ENCODE data around the gene HMX2.

Gene HMX2

GRCh38 chr10:123143825-123144168 is 4.1 kb upstream of the HMX2 start:
- DNase-seq (ENCODE audit: insufficient read length, low spot score): no peak
- no peak for FAIRE-seq
- TF ChIP-seq, protein P1, sequence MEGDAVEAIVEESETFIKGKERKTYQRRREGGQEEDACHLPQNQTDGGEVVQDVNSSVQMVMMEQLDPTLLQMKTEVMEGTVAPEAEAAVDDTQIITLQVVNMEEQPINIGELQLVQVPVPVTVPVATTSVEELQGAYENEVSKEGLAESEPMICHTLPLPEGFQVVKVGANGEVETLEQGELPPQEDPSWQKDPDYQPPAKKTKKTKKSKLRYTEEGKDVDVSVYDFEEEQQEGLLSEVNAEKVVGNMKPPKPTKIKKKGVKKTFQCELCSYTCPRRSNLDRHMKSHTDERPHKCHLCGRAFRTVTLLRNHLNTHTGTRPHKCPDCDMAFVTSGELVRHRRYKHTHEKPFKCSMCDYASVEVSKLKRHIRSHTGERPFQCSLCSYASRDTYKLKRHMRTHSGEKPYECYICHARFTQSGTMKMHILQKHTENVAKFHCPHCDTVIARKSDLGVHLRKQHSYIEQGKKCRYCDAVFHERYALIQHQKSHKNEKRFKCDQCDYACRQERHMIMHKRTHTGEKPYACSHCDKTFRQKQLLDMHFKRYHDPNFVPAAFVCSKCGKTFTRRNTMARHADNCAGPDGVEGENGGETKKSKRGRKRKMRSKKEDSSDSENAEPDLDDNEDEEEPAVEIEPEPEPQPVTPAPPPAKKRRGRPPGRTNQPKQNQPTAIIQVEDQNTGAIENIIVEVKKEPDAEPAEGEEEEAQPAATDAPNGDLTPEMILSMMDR (IDR thresholded peaks at IDR 0.05; ENCODE audit: insufficient read depth, missing control alignments): no peak

DNA sequence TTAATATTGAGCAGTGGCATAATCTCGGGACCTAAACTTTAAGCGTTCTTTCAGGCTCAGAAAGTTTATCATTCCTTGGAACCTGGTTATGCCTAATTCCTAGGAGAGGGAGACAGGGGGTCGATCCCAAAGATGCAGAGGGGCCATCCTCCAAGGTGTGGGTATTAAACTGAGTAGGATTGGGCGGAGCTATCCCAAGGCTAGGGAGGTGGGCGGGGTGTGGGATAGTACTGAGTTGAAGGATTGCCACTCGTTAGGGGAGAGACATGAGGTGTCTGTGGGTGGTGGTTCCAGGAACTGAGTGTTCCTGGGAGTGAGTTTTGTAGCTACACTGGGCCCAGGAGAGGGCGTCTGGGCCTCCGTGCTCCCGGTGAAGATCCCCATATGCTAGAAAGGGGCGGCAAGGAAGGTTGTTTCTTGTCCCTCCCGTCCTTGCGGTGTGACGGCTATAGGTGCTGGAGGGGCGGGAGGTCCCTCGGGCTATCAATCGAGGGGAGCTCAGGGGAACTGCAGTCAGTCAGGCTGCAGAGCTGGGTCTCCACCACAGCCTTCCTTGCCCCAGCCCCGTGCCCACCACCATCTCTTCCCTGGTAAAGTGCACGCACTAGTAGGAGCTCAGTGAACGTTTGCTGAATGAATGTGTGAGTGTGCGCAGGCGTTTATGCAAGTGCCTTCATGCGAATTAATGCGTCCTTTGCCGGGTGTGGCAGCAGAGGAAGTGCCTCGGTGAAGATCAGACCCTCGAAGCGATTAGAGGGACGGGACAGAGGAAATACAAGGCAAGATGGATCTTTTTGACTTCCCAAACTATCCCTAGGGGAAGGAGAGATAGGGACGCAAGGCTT is 3.0 kb upstream of the HMX2 start:
- DNase-seq (ENCODE audit: insufficient read length, low spot score) (no peak), FAIRE-seq (no peak)
- TF ChIP-seq, protein P1 (IDR thresholded peaks at IDR 0.05; ENCODE audit: insufficient read depth, missing control alignments): no peak

GRCh38 chr10:123145542-123146012 is 2.4 kb upstream of the HMX2 start:
- FAIRE-seq (no peak), DNase-seq (ENCODE audit: insufficient read length, low spot score) (no peak)
- TF ChIP-seq, protein P1 (IDR thresholded peaks at IDR 0.05; ENCODE audit: insufficient read depth, missing control alignments): no peak

DNA sequence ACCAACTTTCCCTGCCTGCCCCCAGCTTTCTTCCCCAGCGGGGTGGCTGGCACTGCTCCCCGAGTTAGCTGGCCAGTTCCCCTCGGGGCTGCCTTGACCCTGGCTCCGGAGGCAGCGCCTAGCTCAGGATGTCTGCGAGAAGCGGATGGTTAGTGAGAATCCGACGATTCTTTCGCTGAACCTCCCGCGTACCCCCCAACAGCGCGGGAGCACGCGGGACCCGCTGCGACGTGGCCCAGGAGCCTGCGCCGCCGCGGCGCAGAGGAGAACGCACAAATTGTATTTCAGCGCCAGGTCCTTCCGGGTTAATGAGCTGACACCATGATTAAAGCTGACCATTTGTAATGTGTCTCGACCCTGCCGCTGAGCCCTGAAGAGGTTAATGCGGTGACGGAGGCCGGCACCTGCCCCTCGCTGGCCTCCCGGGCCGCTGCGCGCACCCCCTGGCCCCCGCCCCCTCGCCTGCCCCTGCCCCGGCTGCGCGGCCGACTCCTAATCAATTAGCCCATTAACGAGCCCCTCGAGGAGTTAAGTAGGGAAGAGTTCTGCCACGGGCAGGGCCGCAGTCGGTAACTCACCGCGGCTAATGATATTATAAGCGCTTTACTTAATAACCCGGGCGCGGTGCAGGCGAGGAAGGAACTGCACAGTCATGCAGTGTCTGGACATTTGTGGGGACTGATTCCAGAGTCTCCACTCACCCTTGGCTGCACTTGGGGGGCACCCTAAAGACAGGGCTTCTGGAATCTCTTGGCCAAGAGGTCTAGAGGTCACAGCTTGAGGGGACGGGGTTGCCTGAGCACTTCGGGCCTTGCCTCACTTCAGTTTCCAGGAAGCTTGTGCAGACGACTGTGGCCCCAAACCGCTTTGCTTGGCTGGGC is 1.7 kb upstream of the HMX2 start:
- DNase-seq (ENCODE audit: insufficient read length, low spot score): no peak
- no peak for FAIRE-seq

GRCh38 chr10:123146894-123147634 is 872 bp upstream of the HMX2 start:
- FAIRE-seq (no peak), DNase-seq (ENCODE audit: insufficient read length, low spot score) (no peak)
- TF ChIP-seq, protein P1 (IDR thresholded peaks at IDR 0.05; ENCODE audit: insufficient read depth, missing control alignments): no peak

More for the DNA sequence above, 1.7 kb upstream of the HMX2 start:
- TF ChIP-seq, protein P1 (IDR thresholded peaks at IDR 0.05; ENCODE audit: insufficient read depth, missing control alignments): no peak

DNA sequence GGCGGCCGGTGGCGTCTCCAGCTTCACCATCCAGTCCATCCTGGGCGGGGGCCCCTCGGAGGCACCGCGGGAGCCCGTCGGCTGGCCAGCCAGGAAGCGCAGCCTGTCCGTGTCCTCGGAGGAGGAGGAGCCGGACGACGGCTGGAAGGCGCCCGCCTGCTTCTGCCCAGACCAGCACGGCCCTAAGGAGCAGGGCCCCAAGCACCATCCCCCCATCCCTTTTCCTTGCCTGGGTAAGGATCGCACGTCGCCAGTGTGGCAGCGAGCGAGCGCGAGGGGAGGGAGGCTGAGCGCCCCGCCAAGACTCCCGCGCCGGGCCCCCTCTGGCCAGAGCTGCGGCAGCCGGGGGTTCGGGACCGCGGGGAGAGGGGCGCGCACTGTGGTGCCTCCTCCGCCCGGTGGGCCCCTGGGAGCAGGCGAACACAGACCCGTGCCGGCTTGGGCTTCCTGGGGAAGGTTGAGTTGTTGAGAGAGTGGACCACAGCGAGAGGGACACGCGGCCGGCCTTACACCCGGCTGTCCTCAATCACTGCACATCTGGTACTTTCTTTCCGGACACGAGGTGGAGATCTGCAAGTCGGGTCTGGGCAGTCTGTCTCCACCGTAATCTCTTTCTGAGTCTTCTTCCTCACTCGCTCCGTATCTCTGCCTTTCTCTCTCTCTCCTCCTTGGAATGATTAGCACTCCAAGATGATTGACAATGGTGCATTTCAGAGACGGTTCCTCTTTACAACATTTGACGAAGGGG is 652 bp downstream of the HMX2 start:
- TF ChIP-seq, protein P1 (IDR thresholded peaks at IDR 0.05; ENCODE audit: insufficient read depth, missing control alignments): no peak
- FAIRE-seq (no peak), DNase-seq (ENCODE audit: insufficient read length, low spot score) (no peak)
